HL-60/S4 (cell line): ENCODE measurements around the gene DDX51.

Experiments
- in situ Hi-C: fragments of 300-500 bp; cut with MboI; formaldehyde crosslinking; loops from 2 replicates; pipeline ENCODE4 v1.14.3; 2022; ENCODE audit warnings: low sequenced_read_pairs

DDX51 gene

DNA sequence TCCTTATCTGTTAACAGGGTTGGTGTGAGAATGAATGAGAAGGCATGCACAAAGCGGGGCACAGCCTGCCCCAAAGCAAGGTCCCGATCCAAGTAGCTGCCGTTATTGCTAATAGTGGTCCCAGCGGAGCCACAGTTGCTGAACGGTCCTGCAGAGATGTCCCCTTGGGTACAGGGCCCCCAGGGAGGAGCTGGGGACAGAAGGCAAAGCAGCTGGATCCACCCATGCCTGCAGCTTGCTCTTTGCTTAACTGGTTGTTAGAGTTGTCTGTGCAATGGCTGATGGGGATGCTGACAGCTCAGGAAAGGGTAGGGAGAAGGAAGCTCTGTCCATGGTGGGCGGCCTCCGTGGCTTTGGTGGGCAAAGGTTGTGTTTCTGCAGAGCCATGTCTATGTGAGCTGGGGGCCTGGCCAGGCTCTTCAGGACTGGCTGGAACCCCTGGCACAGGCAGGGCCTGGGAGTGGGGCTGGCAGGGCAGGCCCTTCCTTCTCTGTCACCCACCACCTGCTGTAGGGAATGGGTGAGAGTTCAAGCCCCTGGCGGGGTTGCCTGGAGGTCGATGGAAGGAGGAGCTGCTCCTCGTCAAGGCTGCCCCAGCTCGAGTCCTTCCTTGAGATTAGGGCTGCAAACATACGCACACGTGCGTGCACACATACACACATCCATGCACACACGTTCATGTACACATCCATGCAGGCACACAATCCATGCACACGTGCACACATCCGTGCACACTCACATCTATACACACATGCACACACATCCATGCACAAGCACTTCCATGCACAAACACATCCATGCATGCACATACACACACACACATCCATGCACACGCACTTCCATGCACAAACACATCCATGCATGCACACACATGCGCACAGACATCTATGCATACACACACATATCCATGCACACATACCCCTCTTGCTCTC, 35.6 kb upstream of the DDX51 start:
- in situ Hi-C loops = no loop called here

DNA sequence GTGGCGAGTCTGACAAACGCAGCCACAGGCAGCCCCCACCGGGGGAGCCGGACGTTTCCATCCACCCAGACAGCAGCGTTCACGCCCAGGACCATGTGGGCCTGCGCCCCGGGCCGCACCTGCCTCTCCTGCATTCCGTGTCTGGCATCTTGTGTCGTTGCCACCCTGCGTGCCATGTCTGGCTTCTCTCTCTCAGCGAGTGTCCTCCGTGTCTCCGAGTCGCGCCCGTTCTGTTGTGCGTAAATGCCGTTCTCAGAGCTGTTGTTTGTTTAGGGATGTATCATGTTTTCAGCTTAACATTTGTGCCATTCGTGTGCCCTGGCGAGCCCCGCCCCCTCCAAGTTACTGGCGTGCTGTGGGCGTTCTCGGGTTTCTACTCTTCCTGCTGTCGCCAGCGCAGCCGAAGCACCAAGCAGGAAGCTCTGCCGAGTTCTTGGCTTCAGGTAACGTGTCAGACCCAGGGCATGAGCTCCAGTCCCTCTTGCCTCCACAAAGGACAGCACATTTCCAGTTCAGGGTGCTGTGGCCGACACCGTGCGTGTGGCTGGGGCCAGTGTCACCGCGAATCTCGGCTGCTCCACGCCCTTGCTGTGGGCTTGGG, 34.8 kb upstream of the DDX51 start:
- in situ Hi-C loops = no loop called here

DNA sequence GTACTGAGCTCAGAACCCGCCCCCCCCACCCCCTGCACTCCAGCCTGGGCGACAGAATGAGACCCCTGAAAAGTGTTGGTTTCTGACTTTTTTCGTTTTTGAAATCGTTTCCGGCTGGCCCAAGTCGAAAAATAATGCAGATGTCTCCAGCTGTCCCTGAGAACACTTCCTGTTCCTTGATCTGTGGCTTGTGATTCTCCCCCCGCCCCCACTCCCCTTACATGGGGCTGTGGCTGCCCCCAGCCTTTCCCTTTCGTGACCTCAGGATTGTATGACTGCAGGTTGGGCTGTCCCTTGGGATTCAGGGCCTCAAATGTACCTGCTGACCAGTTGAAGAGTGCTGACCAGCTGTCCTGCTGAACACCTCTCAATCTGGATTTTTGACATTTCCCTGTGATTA, 34.2 kb upstream of the DDX51 start:
- in situ Hi-C loops = no loop called here

DNA sequence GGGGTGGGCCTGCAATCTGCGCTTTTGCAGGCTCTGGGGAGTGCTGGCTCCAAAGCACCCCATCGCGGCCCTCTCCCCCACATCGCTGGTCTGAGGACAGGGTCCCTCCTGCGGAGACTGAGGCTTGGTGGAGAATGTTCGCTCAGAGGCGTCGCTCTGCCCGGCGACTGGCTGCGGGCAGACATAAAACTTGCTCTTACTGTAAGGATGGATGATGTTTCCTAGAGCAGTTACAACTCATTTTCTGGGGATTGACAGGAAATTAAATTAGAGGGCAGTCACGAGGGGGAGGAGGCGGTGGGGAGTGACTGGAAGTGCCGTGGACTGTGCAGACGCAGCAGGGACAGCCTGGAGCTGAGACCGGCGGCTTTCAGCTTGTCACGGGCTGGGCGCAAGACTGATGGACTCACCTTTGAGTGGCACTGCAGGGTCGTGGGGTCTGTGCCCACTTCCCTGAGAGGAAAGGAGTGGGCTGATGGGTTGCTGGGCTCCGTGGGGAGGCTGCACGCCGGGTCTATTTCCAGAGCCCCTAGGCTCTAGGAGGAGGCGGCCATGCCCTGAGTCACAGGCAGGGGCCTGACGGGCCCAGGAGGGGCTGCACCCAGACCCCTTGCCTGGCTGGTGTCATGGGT, 32.9 kb upstream of the DDX51 start:
- in situ Hi-C loops = no loop called here

DNA sequence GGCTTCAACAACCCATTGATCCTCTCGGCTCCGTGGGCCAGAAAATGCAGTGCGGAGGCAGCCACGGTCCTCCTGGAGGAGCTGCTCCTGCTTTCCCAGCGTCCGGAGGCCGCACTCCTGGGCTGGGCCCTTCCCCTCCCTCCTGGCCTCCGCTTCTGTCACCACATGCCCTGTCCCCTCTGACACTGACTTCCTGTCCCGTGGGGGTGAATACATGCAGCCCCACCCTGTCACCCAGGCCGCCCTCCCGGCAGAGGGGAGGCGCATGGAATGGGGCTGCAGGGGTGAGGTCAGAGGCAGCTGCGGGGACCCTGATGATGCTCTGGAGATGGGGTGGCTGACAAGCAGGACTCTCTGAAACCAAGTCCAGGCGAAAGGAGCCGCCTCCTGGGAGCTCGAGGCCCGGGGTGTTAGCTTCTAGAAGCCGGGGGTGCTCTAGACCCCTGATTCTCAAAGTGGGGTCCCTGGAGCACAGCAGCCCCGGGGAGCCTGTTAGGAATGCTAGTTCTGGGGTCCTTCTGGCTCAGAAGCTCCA, 32.3 kb upstream of the DDX51 start:
- in situ Hi-C loops = no loop called here

DNA sequence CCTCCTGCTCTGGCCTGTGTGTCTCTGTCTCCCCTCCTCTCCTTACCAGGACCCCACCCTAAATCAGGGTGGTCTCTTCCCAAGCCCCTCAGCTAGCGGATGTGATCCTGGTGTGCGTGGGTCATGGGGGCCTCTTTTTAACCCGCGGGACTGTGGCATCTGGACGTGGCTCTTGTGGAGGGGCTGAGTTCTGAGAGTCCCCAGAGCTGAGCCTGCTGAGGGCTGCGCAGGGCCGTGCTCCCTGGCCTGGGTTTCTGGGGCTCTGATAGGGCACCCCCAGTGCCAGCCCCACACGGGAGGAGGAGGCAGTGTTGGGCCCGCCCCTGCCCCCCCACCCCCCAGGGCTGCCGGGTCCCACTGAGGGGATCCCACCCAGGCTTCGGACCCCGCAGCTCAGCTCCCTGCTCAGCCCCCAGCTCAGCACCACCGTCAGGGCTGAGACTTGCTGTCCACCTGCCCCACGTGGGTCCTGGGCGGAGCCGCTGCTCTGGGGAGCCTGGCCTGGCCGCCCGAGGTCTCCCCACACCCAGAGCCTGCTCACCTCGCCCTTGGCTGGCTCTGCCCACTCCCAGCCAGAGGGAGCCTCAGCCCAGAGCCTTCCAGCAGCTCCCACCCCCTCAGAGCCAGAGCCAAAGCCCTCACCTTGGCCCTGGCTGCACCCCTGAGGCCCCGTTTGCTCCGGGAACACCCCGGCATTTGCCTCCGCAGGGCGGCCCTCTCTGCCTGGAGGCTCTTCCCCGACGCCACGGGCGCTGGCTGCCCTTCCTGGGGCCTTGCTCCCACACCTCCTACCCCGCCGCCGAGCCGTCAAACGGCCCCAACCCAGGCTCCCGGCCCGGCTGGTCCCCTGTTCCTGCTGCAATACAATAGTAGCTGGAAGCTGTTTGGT, 31.6 kb upstream of the DDX51 start:
- in situ Hi-C loops = no loop called here

DNA sequence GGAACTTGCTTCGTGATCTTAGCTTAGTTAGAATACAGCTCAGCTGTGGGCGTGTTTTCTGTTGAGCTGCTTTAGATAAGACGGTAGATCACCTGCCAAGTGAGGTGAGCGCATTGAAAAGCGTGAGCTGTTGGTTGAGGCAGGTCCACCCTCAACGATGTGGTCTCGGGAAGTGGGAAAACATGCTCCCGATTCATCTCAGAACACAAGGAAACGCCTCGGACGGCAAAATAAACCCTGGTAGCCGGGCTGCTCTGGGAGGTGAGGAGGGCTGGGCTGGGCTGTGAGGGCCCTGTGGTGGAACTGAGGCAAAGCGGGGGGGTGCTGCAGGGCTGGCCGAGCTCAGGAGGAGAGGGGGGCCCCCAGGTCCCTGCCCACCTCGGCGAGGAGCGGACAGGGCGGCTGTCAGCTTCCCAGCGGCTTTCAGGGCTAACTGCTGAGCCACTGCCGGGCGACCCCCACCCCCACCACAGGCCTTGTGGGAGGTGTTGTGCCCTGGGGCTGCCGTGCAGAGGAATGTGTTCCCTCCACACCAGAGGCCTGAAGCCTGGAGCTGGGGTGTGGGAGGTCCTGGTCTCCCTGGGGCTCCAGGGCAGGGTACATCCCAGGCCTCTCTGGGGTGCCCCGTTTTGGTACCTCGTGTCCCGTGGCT, 30.8 kb upstream of the DDX51 start:
- in situ Hi-C loops = no loop called here

DNA sequence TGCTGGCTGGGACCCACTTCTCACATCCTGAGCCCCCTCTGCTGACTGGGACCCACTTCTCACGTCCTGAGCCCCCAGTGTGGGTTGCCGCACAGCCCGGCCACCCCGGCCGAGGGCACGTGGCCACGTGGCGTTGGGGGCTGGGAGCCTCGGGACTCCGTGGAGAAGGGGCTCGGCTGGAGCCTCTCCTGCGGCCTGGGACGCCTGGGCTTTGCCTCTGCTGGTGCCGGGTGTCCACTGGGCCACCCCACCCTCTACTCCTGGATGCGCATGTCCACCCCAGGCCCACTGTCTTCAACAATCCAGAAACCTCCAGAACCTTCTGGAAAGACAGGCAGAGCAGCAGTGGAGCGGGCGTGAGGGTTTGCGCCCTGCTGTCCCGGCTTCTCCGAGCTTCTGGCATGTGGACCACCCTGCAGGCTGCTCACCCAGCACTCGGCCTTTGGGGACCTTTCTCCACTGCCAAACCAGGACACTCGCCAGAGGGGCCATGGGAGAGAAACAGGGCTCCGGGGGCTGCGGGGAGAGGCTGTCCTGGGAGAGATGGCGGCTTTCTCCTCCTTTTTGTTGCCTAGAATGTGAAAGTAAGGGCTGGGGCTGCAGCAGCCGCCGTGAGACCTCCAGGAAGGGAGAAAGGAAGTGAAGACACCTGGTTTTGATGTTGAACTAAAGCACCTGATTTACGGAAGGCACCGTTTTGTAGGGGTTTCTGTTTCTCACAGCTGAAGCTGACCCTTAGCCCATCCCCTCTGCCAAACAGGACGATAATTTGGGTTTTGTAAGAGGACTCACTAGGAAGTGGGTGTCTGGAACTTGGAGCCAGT, 30.1 kb upstream of the DDX51 start:
- in situ Hi-C loops = no loop called here

DNA sequence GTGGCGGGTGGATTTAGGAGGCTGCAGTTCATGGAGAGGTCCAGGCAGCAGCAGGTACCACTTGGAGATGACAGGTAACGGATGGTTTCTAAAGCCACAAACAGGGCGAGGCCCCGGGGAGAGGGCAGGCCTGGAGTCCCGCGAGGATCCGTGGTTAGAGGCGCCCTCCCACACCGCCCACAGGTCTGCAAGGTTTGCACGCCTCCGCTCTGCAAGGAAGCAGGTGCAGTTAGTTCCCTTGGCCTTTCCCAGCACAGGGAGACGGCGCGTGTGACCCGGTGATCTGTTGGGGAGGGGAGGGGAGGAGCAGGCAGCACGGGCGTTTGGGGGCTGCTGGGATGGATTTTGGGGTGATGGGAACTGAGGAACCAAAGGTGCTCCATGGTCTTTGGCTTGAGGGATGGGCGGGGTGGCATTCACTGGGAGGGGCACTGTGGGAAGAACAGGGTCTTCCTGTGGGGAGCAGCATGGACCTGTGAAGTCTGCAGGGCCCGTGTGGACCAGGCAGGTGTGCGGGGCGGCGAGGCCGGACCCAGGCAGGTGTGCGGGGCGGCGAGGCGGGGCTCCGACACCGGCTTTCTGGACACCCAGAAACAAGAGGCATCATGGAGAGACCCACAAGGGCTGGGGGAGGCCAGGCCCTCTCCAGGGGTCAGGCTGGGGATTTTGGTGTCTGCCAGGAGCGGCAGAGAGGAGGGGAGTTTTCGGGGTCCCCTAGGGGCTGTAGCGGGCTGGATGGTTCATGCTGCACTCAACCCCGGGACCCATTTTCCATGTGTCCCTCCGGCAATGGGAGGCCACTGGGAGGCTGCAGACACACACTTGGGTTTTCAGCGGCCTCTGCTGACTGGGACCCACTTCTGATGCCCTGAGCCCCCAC, 29.3 kb upstream of the DDX51 start:
- in situ Hi-C loops = no loop called here

DNA sequence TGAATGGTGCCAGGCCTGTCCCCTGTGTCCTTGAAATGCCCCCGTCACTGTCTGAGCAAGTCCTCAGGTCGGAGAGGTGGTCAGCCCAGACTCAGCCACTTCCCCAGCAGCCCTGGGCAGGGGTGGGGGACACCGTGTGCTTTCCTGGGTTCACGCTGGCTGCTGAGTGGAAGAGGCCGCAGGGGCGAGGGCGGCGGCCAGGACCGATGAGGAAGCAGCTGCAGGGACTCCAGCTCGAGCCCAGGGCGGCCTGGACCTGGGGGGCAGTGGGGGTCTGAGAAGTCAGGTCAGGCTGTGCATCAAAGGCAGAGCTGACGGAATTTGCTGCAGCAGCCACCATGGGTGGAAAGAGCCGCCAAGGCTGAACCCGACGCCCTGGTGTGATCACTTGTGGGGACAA, 28.5 kb upstream of the DDX51 start:
- in situ Hi-C loops = no loop called here

DNA sequence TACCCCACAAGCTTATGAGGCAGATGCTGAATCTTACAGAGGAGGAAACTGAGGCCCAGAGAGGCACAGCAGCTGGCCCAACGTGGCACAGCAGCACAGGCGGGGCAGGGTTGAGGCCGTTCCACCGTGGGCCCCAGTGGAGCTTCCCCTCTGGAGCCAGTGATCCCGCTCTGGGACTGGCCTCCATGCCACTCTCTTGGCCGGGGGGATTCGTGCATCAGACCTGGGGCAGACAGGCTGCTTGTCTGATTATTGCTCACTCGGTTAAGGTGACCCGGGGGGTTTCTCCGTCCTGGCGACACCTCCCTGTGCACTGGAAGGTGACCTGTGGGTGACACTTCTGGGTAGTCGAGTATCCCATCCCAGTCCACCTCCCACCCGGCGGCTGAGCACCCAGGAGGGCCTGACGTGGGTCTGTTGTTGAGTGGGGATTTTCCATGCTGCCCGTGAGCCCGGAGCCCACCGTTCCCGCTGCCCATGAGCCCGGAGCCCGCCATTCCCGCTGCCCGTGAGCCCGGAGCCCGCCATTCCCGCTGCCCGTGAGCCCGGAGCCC, 27.9 kb upstream of the DDX51 start:
- in situ Hi-C loops = no loop called here

DNA sequence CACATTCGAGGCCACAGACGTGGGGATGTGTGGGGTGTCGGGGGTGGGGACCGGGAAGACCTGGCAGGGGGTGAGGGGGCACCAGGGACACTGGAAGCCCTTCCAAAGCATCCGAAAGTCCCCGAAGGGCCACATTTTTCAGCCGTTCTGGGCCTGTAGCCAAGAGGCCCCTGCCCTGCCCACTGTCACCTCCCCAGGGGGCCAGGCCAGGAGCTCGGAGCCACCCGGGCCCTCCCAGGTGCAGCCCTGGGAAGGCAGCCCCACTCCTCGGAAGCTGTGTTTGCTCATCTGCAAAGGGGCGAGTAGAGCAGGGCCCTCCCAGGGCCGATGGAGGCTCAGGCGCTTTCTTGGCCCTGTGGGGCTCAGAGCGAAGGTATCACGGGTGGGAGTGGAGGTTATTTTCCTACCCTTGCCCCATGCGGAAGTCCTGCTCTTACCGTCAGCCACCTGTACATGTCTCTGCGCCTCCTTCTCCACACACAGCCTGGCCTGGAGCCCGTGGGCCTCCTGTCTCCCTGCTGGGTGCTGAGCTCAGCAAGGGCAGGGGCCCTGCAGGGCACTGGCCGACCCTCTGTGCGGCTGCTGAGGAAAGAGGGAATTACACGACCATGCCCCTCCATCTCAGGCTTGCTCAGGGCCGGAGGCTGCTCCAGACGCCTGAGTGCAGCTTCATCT, 27.3 kb upstream of the DDX51 start:
- in situ Hi-C loops = no loop called here

DNA sequence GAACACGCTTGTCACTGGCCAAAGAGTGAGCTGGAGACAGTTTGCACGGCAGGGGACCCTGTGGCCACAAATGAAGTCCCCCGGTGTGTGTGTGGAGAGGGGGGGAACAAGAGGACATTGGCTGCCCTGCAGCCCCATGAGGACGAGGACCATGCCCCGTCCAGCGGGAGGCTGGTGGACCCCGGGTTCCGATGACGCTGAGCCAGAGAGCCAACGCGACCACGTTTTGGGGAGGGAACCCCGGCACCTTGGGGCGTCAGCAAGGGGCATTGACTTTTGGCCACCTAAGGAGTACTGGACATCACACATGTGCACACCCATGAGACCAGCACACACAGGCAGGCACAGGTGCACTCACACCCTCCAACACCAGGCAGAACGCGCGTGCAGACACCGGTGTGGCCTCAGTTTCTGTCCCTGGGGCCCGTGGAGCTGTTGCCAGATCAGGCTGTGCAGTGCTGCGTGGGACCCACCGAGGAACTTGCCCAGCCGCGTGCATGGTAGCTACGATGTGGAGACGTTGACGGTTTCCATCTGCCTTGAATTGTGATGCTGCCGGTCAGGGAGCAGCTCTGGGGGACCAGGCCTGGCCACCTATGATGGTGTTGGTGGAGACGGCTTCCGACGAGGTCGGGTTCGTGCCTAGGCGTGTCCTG, 26.6 kb upstream of the DDX51 start:
- in situ Hi-C loops = no loop called here

DNA sequence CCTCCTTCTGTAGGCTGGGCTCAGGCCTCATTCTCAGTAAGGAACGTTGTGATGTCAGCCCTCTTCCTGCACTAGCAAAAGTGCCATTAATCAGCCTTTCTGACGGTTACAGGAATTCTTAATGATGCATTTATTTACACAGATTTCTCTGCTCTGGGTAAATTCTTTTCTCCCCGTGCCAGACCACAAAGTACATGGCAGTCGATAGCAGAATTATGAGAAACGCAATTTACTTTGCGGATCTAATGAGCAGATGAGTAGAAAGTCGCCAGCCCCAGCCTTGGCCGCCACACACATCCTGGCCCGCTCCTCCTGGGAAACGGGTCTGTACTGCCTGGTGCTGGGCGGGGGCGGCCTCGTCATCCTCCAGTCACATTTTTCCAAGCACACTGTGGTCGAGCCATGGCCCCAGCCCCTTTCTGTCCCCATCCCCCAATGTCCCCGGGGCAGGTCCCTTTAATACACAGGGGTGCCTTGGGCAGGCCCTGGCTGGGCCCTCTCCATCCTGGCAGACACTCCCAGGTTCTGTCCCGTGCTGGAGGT, 26.0 kb upstream of the DDX51 start:
- in situ Hi-C loops = no loop called here

DNA sequence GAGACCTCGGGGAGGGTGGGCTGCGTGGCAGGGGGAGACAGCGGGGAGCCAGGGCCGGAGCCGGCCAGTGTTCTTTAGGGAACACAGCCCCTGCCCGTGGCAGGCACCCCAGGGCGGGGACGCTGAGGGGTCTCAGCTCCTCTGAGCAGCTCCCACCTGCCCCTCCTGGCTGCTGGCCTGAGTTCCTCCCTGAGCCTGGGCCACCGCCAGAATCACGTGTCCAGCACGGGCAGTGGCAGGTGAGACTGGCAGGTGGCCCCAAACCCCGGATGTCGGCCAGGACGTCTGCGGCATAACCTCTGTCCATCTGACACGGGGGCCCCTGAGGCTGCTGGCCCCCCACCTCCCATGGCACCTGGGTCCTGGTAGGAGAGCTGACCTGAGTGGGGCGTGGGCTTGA, 25.3 kb upstream of the DDX51 start:
- in situ Hi-C loops = no loop called here

DNA sequence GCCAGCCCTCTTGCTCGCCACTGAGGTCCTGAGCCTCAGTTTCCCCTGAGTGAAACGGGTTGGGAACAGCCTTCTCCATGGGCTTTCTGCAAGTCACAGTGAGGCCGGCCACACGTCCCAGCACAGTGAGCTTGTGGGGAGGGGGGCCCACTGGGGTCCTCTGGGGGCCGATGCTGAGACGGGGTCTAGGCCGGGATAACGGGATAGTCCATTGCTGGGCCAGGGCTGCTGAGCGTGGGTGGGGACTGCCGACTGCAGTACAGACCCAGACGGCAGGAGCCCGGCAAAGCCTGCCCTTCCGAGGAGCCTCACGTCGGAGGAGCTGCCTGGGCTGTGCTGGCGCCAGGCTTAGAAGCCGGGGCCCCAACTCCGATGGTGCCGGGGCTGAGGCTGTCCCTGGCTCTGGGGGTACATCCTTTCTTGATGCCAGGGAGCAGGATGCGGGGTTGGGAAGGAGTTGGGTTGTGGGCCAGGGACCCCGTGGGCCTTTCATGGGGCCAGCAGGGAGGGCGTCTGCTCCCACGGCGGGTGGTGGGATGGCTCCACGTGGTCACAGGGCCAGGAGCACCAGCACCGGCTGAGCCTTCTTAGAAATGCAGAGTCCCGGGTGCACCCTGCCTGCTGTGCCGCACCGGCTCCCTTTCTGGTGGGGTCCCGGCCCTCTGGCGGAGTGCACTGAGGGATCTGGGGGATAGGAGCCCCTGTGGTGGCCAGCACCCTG, 24.4 kb upstream of the DDX51 start:
- in situ Hi-C loops = no loop called here
